Right forelimb (tissue), 1 donor: ENCODE results near the gene THOC1.

Source experiments
- DNase-seq: peaks from one replicate; pipeline ENCODE4 v3.0.0-alpha.2; 2018

The THOC1 gene

DNA sequence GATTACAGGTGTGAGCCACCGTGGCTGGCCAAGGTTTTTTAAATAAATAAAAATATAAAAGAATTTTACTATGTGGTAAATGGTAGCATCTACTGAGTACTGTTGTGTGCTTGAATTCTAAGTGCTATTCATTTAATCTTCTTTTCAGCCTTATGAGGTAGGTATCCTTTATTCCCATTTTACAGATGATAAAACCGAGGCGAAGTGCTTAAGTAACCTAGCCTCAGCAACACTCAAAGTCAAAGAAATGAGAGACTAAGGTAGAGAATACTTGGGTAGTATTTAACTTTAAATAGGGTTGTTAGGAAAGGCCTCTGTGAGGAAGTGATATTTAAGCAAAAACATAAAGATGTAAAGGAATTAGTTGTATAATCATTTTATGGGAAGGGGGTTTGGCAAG lies 5.7 kb upstream of the THOC1 start:
- no peak for DNase-seq

DNA sequence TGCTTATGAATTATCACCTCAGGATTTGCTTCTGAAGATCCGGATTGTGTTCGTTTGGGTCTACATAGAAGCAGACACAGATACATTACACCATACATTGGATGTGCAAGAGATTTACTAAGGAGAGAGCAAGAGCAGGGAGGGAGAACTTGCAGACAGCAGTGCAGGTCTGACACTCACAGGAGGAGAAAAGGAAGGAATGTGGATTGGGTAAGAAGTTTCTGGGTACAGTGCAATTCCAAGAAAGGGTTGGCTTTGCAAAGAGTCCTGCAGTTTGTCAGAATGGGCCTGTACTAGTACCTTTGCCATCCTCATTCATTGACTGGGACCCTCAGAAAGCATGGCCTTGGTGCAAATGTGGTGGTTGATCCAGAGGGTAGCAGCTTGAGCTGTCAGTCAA lies 4.8 kb upstream of the THOC1 start:
- no peak for DNase-seq

DNA sequence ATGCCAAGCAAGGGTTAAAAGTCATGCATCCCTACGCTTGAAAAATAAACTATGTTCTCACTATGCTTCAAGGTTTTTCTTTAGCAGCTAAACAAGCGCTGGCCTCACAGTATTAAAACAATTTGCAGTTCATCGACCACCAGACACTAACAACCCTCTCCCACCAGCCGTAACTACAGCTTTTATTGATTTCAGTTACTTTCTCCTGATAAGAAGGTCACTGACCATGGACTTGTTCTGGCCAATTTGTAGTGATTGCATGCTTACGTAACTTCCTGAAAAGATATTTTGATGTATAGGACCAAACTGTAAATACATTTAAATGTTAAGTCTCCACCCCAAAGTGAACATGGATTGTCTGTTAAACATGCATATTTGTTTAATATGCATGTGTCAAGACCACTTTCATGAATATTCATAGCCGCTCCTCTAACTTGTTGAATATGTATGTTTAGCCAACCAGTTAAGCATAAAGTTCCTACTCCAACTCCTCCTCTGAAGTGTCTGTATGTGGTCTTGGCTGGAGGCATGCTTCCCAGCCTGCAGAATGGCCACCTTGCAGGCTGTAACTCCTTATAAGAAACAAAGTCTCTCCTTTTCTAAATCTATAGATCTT lies 1.7 kb upstream of the THOC1 start:
- DNase-seq: no peak

DNA sequence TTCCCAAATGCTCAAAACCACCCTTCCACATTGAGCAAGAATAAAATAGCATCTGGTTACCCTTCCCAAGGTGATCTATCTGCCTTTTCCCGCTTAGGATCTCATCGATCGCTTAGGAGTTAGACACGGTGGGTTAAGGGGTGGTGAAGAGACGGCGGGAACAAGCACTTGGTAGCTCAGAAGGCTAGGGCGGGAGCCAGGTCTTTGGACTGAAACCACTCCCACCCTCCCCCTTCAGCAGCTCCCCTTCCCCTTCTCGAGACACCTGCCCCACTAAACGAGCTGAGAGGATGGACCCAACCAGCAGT lies 513 bp downstream of the THOC1 start:
- no peak for DNase-seq

DNA sequence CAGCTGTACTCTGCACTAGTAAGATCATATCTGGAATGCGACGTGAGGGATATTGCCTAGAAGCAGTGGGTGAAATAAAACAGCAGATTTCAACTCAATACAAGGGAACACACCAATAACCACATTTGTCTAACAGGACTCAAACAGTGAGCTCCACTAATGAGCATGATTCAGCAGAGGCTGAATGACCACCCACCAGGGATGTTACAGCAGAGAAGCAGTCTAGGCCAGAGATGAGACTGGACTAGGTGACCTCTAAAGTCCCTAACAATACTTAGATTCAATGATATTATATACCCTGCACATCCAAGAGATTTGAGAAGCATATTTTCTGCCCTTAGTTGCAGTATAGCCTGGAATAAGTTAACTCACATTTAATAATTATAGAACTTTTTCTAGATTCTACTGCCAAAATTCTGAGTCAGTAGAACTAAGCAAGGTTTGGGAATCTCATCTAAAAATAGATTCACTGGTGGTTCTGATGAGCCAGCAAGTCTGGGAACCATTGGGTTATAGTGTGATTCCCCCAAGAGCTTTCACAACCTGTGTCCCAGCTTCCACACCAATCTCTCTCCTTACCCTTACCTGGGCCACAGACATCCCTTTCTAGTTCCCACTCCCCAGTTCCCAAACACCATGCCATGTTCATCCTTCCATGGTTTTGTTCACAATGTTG lies 6.3 kb downstream of the THOC1 start:
- no peak for DNase-seq

DNA sequence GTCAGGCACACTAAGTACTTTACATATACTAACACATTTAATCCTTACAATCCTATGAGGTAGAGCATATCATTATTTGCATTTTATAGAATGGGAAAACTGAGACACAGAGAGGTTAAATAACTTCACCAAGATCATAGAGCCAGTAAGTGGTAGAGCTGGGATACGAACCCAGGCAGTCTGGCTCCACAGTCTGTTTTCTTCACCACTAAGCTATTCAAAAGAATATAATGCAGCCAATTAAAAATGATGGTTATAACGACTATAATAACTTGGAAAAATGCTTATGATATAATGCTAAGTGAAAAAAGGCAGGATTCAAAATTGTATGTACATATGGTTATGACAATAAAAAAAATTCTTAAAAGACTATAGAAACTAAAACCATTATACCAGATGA lies 7.3 kb downstream of the THOC1 start:
- no peak for DNase-seq

DNA sequence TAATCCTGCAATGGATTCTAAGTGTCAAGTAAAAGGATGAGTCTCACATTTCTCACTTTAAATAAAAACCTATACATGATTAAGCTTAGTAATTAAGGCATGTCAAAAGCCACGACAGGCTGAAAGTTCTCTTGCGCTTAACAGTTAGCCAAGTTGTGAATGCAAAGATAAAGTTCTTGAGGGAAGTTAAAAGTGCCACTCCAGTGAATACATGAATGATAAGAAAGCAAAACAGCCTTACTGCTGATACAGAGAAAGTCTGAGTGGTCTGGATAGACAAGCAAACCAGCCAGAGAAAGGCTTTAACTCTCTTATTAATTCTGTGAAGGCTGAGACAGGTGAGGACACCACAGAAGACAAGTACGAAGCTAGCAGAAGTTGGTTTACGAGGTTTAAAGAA lies 12.7 kb downstream of the THOC1 start:
- no peak for DNase-seq

DNA sequence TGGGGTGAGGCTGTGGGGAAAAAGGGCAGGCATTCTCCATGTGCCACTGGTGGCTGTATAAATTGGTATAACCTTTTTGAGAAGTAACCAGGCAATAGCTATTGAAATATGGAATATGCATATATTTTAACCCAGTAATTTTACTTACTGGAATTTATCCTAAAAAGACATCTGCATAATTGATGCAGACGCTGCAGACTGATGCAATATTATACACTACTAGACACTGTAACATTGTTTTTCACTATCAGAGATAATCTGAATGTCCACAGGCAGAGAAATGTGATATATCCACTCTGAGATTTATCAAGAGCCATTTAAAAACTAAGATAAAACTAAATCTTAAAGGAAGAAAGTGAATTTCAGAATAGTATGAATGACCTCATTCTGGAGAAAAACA lies 14.7 kb downstream of the THOC1 start:
- no peak for DNase-seq

DNA sequence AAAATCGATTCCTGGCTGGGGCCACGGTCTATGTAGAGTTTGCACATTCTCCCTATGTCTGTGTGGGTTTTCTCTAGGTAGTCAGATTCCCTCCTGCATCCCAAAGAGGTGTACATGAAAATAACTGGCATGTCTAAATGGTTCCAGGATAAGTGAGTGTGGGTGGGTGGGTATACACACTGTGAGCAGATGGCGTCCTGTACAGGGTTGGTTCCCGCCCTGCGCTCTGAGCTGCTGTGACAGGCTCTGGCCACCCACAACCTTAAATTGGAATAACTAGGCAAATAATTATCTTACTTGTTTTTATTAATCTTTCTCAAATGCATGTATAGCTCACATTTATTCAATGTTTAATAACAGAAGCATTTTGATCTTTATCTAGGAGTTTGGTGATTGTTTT lies 16.3 kb downstream of the THOC1 start:
- no peak for DNase-seq

DNA sequence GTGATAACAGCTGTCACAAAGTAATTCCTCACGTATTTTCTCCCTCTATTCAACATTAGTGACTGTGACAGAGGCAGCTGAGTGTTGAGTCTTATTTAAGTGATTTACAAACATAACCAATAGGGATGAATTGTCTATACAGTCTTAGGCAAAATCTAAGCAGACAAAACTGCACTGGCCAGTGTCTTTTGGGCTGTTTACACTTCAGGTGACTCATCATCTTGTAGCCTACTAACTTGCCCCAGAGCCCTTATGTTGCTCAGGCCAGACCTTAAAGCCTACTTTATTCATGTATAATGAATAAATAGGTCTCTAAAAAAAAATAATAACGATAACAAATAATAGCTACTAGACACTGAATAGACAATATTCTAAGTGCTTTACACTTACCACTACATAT lies 17.2 kb downstream of the THOC1 start:
- DNase-seq: no peak

DNA sequence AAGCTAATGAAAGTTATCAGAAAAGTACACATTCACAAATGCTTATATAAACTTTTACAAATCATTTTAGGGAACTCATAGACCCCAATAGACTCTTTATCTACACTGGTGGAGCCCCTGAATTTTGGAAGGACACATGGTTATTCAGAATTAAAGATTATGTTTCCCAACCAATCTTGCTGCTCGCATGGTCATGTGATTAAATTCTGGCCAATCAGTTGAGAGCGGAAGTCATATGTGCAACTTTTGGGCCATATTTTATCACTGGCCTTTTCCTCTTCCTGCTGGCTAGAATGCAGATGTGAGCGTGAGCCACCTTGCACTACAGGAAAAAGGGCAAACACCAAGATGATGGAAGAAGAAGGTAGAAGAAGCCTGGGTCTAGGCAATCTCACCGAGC lies 19.8 kb downstream of the THOC1 start:
- DNase-seq: no peak

DNA sequence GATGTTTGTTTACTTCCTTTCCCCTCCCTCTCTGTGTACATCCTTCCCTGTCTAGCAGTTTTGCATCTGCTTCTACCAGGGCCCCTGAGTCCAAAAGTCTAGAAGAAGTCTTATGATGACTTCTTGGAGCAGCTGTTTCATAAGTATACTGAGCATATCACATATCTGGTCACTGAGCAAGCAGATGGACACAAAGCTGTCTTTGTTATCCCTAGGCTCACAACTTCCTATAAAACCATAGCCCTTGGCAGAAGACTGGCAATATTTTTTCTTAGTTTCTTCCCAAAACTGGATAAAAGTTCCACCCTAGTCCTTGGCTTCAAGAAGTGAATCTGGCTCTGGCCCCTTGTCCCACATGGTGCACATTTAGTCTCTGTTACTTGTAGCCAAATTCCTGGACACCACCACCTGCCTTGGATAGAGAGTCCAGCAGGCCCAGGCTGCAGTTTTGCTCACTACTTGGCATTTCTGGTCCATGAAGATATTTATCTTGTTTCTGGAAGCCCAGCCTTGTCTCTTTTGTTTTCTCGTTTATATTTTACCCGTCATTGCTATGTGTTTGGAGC lies 22.5 kb downstream of the THOC1 start:
- no peak for DNase-seq

DNA sequence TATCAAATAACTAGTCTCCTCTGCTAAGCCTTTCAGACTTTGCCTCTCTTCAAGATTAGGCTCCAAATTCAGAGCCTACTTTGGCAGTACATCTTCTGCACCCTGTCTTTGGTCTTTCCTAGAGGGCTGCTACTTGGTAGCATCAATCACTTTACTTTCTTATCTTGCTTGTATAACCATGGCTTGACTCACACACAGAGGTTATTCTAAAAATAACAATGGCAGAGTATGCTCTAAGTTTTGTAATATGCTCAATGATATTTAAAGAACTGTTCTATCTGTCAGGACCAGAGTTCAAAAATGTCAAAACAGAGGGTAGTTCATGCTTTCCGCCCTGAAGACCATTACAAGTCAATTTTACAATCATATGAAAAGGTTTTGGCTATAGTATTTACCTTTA lies 27.7 kb downstream of the THOC1 start:
- no peak for DNase-seq

DNA sequence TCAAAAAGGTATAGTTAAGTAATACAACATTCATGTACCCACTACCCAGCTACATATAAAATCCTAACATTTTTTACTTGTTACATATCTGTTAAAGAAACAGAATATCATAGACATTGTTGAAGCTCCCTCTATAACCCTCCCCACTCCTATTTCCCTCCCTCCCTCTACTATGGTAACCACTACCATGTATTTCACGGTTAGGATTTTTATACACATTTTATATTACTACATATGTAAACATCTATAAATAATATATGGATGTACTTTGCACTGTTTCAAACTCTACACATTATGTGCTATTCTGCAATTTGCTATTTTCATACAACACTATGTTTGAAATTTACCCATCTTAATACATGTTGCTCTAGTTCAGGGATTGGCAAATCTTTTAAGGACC lies 36.3 kb downstream of the THOC1 start:
- no peak for DNase-seq

DNA sequence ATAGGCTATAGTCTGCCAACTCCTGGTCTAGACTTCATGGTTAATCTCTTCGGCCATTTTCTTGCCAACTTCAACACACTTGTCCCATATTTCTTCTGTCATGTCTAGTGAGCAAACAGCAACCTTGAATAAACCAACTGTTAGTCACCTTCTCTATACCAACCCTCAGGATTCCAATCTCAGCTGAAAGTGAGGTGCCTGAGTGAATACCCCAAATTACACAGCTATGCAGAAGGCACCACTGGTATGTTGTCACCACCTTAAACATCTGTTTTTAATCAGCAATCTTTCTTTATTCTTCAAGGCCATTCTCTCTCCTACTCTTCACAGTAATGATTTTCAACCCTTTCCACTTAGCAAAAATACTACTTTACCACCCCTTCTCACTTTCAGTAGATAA lies 39.3 kb downstream of the THOC1 start:
- no peak for DNase-seq

DNA sequence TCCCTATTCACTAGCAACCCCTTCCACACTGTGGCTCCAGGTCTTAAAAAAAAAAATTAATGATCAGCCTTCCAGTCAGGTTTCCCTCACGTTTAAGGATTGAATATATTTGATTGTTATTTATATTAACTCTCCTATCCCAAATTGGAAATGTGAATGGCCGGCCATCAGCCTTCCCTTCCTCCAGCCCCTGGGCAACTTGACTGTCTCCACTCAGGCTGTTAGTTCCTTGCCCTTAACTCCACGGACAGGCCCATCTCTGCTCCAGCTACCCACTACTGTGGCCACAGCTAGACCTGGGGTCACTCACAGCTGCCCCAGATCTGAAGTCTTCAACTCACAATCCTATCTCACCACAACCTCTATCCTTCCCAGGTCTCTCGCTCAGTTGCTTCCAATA lies 39.9 kb downstream of the THOC1 start:
- DNase-seq: no peak

DNA sequence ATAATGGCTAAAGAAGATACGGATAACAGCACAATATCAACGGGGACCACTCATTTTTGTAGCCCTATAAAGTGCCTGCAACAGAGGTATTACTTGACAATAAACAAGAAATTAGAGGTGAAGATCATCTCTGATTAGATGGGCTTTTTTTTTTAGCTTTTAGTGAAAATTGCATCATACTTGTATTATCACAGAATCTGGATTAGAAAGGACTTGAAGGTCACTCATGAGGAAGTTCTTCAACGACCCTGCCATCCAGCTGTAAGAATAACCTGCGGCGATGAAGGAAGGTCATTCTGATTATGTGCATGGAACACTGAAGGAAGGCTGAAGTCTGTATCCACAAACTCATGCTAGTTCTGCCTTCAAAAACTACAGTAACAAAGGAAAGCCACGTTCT lies 40.5 kb downstream of the THOC1 start:
- DNase-seq: no peak

DNA sequence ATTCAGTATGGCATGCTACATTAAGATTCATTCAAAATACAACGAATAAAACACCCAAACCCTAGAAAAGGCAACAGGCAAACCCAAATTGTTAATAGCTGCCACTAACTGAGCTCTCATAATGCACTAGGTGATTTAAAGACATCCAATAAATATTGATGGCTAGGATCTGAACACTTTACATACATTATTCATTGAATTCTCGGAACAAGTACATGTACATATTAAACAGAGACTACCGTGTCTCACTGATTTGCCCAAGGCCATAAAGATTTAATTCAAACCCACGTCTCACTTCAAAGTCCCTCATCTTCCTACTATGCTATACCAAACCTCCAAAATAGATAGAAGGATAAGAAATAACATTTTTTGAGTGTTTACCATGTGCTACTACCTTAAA lies 42.1 kb downstream of the THOC1 start:
- DNase-seq: no peak

DNA sequence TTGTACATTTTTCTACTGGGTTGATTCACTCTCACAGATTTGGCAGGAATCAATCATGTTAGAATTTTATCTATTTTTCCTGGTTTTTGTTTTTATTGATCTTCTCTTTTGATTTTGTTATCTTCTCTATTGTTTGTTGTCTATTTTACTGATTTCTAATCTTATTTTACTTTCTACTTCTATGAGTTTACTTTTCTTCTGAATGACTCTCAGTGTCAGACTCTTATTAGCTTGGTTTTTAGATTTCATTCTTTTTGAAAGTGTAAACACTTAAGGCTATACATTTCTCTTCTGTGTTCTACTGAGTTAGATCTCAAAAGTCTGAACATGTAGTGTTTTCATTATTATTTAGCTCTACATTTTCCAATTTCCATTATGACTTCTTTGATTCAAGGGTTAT lies 47.1 kb downstream of the THOC1 start:
- DNase-seq: no peak

DNA sequence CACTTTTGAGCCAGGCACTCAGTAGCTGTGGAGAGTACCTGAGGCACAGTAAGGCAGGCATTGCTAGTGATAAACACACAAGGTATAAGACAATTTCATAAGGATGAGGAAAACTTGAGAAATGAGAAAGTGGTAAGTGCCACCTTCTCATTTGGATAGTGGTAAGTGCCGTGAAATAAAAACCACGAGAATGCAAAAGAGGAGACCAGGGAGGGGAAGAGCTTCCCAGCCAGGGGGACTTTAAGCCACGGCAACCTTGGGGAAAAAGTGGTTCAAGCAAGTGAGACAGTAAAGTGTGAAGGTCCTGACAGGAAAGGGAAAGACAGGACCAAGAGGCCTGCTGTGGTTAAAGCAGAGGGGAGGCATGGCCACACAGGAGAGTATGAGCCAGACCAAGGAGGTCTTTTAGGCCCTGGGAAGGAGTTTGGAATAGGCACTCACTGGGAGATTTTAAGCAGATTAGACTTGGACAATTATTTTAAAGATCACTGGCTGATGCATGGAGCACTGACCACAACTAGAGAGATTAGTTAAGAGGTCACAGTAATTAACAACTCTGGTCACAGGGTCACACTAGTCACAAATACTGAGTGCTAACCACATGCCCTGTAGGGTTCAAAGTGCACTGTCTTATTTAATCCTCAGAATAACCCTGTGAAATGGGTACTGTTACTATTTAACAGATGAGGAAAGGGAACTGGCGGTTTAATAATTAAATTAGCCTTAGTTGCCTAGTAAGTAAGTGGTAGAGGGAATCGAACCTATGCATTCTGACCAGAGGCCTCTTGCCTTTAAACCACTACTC lies 50.1 kb downstream of the THOC1 start:
- no peak for DNase-seq

DNA sequence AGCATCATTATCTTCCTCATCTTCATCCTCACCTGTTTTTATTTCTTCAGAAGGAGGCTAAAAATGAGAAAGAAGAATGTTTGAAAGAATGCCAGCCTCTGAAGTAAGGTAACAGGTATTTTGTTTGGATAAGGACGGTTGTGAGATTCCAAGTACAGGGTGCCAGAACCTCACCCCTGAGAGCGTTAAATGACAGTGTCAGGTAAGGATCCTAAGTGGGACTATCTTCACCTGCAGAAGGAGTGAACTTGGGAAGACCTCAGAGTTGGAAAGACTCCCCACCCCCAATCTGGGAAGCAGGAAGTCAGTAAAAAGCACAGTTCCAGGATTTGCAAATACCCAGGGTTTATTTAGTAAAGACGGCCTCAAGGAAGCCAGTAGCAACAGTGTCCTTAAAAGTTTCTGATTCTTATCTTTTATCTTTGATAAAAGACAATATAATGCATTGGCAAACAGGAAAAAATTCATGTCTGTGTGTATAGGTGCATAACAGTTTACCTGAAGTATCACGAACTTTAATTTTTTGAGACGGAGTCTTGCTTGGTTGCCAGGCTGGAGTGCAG lies 52.3 kb downstream of the THOC1 start:
- no peak for DNase-seq

DNA sequence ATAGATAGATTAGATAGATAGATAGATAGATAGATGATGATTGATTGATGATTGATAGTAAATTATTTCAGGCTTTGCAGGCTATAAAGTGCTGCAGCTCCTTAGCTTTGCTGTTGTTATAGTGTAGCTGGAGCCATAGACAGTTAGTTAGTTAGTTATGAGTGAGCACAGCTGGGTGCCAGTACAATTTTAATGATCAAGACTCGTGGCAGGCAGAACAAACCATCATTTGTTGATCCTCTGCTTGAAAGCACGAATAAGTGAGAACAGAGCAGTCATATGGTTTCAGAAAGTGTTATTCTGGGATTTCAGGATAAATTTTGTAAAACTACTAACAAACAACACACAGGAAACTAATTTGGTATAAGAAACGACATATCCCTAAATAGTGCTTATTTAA lies 53.9 kb downstream of the THOC1 start:
- no peak for DNase-seq

DNA sequence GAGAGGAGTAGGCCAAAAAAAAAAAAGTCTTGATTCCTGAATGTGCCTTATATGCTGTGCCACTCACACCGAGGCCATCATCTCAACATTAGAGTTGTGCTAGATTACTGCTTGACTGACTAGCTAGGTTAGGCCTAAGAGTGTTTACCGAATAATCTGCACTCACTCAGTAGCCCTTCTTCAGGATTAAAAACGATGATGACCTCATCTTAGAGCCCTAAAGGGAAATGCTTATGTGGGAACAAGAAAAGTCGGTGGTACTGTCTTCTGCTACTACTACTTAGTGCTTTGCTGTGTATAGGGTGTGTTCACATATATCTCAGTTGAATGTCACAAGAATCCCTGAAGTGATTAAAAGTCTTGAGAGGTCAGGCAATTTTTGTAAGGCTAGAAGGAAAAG lies 54.3 kb downstream of the THOC1 start:
- DNase-seq: no peak

DNA sequence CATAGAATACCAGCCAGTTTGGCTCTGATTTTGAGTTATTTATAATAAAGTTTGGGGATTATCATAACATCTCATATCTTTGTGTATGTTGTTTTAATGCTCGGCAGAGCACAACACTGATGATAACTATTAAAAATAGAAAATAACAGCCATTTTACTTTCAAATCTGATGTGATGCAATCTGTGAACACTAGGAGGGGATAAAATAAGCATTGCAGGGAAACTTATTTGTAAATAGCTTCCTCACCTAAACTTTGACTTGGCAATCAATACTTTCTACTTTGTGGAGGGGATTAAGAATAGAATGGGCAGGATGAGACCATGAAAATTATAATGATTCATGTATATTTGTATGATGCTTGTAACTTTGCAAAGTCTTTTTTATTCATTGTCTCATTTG lies 55.1 kb downstream of the THOC1 start:
- no peak for DNase-seq
